Measurements from ENCODE around the gene SLC47A2. TPM values are rescaled to one million over a fixed set of nuclear protein-coding genes. Genes with fewer than 3 reads are reported as not detected.

SLC47A2 gene
- total RNA-seq, 1 donor from 2014 or later, result not detected

DNA sequence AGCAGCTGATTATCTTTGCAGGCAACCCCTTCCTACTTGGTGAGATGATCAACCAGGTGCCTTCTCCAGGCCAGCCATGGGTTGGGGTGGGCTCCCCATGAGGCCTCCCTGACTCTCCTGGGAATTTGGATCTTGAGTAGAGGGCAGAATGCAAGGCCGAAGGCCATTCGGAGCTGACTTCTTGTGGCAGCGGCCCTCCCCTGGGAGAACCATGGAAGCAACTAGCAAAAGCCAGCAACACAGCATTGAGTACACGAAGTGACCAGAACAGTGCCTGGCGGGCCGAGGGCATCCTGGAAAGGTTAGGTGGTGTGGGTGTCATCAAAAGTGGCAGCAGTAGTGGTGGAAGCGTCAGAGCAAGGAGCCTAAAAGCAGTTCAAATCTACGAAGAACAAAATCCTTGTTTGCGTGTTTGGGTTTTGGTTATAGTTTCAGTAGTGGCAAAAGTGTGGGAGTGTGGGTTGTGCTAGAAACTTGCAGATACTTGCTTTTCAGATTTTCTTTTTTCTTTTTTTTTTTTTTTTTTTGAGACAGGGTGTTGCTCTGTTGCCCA, 33.7 kb upstream of the SLC47A2 start:
- intact Hi-C loops (cut with DNase I), result loop anchor here (5.0 kb wide), 2 partner anchors 43 to 103 kb away; partner anchors contain the start of gene ALDH3A2
- no peak for DNase-seq (ENCODE audit: low spot score)

DNA sequence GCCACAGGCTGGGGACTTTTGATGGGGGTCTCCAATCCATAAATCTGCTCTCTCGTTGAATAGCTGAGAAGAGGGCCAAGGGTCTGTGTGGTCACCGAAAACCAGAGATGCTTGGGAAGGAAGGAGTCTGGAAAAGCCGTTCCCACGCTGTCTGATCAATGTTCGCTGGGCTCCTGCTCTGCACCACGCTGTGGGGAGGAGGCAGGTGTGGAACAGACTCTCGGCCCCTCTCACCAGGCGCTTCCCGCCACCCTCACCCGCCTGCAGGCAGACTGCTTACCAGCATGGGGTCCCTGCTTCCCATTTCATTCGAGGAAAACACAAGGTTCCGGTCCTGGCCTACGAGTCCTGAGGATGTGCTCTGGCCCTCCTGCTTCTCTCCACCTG, 32.4 kb upstream of the SLC47A2 start:
- intact Hi-C loops (cut with DNase I), result no loop called here
- no peak for DNase-seq (ENCODE audit: low spot score)

DNA sequence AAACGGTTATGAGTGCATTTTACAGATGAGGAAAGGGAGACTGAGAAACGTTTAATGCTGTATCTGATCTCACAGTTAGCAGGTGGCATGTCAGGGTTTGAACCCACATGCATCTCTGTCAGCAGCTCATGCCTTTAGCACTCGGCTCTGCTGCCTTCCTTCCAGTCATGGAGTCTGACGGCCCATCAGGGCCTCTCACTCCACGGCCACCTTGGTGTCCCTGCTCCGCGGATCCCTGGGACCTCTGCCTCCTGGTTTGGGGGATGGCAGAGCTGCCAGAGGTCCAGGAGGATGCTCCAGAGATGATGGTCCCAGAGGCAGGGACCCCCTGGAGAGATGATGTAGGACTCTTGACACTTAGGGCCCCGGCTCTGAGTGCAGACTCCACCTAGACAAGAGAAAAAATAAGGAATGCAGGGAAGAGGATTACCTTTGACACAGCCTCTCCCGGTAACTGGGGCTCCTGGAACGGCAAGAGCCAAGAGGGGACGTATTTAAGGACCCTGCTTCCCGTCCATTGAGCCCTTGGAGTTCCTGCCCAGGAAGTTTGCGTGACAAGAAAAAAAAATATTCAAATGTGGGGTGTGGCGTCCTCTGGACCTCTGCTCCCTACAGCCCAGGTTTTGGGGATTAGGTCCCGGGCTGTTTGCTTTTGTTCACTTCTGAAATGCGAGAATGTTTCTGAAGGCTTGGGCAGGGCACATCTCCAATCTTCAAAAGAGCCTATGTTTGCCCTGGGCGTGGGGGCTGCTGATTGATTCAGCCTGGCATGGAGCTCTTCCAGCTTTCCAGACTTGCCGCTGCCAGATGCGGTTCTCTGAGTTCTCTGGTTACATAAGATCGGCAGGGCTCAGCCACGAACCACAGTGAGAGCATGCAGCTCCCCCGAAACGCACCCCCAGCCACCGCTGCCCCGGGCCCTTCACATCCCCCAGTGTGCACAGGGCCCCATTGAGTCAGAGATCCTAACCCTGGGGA, 31.7 kb upstream of the SLC47A2 start, which contains the start of gene ALDH3A1:
Gene ALDH3A1, minus strand, starts transcription at position 470 of the 978 bp plus-strand sequence. CDS start 3,169 bp downstream, outside the sequence.
- intact Hi-C loops (cut with DNase I), result no loop called here
- DNase-seq (ENCODE audit: low spot score), result no peak

DNA sequence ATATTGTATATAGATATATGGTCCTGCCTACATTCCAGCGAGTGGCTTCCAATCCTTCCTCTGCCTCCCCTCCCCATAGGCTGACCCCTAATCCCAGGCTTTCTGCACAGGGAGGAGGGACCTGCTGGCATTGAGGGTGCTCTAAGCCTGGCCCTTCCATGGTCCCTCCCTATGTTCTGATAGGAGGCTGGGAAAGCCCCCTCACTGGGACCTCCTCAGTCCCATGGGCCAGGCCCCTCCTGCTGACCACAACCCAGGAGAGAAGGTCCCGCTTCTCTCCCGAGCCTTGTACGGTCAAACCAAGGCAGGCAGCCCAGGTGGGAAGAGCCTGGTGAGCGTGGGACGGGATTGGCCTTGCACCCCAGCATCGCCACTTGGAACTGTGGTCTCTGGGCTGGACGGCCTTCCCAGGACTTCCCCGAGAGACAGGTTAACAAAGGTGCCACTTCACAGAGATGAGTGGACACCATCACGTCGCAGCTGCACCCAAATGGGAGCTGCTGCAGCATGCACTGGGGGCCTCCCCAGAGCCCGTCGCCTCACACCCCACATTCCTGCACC, 30.9 kb upstream of the SLC47A2 start:
- DNase-seq (ENCODE audit: low spot score), result no peak
- intact Hi-C loops (cut with DNase I), result no loop called here

DNA sequence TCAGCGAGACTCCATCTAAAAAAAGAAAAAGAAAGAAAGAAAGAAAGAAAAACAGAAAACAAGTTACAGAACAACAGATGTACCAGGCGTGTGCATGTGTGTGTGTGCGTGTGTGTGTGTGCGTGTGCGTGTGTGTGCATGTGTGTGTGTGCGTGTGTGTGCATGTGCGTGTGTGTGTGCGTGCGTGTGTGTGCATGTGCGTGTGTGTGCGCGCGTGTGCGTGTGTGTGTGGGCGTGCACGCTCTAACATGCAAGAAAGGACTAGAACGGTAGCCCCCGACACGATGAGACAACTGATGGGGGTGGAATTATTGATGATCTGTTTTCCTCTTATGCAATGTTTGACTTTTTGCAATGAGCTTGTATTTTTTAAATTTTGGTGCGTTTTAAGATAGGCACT, 30.1 kb upstream of the SLC47A2 start:
- no peak for DNase-seq (ENCODE audit: low spot score)
- intact Hi-C loops (cut with DNase I), result no loop called here

DNA sequence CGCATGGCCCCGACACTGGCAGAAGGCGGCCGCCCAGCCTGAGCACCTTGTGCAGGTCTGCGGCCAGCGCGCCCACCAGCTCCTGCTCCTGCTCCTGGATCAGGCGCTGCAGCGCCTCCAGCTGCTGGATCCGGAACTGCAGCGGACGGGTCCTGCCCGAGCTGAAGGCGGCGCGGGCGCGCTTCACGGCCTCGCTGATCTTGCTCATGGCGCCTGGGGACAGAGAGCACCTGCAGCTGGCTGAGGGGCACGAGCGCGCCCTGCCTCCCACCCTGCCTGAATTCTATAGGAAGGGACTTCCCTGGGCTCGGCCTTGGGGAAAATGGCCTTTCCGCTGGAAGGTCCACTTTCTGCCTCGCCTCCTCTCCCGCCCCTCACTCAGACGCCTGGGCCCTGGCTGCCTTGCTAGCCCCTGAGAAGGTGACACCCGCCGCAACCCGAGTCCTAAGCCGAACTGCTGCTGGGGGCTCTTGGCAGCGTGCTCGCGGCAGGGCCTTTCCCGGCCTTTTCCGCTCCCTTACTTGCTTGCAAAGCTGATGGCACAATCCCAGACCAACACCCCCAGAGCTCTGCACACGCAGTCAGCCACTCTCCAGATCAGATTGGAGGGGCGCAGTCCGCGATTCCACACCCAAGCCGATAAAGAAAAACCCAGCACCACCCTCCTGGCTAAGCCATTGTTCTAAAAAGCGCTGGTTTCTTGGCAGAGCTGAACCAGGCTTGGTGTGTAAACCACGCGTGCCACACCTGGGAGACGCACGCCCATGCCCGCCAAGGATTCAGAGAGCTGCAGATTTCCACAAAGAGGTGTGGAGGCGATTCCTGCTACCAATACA, 28.8 kb upstream of the SLC47A2 start:
- intact Hi-C loops (cut with DNase I), result no loop called here
- DNase-seq (ENCODE audit: low spot score), result peak; percentile 94

DNA sequence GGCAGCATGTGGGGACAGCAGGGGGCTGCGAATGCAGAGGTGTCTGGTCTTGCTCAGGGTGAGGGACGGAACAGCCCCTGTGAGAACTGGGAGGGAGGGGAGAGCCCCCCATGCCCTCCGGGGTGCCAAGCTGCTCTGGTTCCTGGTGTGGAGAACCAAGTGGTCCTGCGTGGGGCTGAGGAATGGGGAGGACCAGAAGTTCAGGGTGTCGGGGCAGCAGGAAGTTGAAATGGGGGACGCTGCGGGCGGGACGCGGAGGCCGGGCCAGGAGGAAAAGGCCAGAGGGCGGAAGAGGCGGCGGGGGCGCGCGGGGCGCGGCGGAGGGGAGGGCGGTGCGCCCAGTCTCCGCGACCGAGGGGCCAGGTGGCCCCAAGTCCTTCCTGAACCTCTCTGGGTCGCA, 28.1 kb upstream of the SLC47A2 start:
- no peak for DNase-seq (ENCODE audit: low spot score)
- intact Hi-C loops (cut with DNase I), result no loop called here

DNA sequence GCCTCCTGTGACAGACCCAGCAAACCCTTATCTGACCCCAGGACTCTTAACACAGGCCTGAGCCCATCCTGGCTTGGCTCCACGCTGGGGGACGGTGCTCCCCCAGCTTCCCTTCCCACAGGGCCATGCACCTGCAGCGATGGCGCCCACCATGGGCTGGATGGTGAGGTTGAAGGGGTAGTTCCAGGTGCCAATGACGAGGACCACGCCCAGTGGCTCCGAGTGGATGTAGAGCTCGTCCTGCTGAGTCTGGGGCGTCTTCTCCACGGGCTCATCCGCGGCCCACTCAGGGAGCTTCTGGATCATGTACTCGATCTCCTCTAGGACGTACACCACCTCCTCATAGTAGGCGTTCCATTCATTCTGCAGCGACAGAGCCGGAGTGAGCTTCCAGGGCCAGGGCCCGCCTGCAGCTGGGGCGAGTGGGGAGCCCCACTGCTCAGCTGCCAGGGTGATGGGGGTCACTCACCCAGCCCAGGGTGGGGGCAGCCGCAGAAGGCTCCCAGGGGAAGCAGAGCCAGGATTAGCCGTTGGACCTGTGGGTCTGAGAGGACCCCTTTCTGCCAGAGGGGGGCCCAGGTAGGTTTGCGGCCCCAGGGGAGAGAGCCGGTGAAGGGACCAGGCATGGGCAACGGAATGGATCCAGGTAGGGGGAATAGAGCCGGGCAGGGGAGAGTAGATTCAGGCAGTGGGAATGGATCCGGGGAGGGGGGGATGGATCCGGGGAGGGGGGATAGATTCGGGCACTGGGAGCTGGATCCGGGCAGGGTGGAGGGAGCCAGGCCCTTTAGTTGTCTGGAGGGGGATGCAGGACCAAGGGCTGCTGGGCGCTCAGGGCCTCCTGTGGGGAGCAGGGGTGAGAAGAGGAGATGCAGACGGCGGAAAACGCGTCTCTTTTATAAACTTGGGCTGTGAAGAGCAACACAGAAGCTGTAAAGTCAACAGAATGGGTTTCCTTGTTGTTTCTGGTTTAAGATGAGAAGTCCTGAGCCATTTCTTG, 27.0 kb upstream of the SLC47A2 start:
- no peak for DNase-seq (ENCODE audit: low spot score)
- intact Hi-C loops (cut with DNase I), result no loop called here

DNA sequence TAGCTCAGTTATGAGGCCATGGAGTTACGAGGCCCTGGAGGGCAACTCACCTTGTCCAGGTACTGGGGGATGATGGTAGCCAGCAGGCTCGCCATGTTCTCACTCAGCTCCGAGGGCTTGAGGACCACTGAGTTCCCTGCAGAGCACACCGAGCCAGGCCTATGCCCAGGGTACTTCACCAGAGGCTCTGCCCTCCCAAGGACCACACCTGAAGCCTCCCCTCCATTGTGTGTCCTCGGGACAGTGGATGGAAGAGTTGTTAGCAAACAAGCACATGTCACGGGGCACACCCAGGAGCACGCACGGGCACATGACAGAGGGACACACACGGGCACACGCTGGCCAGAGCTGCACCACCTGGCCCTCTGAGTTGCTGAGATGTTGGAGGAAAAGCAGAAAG, 26.1 kb upstream of the SLC47A2 start:
- DNase-seq (ENCODE audit: low spot score), result no peak
- intact Hi-C loops (cut with DNase I), result no loop called here

DNA sequence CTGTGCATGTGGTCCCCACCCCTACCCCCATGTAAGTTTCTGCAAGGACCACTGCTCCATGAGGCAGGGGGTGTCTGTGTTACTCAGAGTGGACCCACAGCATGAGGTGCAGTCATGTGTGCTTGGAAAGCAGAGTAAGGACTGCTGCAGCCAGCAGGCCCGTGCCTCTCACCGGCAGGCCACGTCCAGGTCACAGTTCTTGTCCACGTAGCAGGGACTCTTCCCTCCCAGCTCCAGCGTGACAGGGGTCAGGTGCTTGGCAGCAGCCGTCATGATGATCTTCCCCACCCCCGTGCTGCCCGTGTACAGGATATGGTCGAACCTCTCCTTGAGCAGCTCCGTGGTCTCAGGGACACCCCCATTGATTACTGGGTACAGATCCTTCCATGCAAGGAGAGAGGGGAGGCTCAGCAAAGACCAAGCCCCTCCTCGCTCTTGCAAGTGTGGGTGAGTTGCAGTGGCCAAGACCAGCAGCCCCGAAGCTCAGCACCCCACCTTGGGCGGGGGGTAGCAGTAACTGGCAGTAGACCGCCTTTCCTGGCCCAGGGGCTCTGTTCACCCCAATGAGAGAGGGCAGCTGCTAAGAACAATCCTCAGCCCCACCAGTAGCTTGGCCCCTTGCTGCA, 25.6 kb upstream of the SLC47A2 start:
- intact Hi-C loops (cut with DNase I), result no loop called here
- DNase-seq (ENCODE audit: low spot score), result no peak

DNA sequence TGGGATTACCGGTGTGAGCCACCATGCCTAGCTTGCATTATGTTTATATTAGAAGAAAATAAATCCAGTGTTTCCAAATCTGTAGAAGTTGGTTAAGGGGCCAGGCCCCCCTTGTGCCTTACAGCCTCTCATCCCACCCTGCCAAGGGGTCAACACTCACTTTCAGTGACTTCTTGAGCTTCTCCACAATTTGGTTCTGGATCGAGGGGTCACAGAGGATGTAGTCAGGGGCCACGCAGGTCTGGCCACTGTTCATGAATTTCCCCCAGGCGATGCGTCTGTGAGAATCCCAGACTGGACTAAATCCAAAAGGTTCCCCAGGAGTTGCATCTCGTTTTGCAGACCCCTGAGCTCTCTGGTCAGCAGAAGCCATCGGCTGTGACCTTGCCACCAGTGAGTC, 24.5 kb upstream of the SLC47A2 start:
- intact Hi-C loops (cut with DNase I), result no loop called here
- no peak for DNase-seq (ENCODE audit: low spot score)

DNA sequence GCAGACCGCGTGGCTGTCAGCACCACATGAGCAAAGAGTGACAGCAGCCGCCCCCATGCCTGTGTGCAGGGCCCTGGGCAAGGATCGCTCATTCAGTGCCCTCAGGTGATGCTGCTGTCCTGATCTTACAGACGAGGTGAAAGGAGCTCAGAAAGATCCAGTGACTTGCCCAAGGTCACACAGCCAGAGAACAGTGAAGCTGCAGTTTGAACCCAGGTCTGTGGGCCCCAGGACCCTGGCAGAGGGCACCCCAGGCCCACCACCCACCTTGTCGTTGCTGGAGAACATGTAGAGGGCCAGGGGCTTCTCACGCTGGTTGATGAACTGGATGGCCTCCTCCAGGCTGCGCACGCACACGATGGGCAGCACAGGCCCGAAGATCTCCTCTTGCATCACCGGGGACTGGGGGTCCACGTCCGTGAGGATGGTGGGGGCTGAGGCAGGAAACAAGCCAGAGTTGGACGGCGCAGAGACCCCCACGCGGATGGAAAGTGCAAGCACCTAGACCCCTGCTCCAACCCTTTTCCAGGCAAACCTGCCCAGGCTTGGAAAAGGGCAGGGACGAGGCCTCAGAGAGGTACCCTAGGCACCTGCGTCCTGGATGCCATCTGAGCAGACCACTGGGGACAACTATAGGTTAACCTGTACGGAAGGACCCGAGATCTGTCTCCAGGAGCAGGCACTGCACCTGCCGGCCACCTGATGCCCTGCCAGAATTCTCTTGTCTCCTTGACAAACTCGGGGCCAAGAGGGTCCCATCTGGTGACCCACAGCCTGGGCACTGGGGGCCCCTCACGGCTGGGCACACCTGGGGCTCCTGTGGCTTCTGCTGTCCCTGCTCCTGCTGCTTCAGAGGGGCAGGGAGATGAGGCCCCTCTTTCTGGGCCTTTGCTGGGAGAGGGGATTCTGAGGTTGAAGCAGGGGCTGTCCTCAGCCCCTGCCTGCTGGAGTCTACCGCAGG, 23.1 kb upstream of the SLC47A2 start:
- DNase-seq (ENCODE audit: low spot score), result no peak

DNA sequence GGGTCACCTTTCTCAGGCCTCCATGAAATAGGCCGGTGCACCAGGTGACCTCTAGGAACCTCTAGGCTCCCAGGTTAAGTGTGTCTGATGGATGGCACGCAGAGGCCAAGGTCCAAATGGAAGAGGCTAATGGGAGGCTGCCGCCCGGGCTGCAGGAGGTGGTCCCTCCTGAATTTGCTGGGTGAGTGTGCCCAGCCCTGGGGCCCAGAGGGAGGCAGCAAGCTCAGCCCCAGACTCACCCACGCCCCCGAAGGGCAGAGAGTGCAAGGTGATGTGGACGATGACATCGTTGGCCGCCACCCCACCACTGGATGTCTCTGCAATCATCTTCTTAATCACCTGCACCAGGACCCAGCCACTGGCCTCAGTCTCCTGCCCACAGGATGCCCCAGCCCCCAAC, 22.4 kb upstream of the SLC47A2 start:
- intact Hi-C loops (cut with DNase I), result no loop called here
- DNase-seq (ENCODE audit: low spot score), result no peak

More for the DNA sequence above, 23.1 kb upstream of the SLC47A2 start:
- intact Hi-C loops (cut with DNase I), result no loop called here

DNA sequence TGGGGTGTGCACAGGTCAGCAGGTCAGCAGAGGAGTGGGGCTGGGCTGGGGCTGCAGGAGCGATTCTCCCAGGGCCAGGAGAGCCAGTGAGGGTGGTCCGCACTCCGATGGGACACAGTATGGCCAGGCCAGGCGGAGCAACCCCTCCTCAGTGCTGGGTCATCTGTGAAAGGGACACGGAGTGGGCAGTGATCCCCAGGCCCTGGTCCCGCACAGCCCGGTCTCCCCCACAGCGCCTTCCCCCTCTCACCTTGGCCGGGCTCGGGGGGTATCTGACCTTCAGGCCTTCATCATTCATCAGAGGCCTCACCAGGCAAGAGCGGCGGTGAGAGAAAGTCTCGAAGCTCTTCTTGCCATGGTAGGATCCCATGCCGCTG, 21.7 kb upstream of the SLC47A2 start:
- intact Hi-C loops (cut with DNase I), result no loop called here
- no peak for DNase-seq (ENCODE audit: low spot score)

DNA sequence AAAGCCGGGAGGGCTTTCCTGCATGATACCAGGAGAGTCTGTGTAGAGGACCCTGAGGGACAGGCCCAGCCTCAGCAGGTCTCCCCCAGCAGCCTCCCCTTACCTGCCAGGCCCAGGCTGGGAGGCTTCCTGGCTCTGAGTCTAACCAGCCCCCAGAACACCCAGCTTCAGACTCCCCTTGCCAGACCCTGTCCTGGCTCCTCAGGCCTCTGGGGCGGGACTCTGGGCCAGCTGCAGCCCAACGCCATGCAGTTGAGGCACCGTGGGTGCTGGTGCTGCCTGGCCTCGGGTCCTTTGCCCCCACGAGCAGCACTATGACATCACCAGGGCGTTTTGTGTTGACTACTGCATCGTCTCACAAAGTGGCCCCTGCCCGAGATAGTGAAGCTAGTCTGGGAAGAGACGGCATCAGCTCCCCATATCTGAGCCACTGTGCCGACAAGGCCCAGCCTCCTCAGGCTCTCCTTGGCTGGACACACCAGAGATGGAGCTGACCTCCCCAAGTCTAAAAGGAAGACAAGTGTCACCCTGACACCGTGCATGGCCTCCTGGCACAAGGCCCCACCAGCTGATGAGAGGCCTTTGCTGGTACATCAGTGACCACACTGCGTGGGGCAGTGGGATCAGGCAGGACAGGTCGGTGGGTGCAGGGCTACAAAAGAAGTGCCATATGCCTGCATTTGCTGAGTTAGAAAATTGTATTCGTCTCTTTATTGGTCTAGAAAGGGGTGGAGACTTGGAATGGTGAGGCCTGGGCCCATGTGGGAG, 21.1 kb upstream of the SLC47A2 start:
- no peak for DNase-seq (ENCODE audit: low spot score)
- intact Hi-C loops (cut with DNase I), result no loop called here

DNA sequence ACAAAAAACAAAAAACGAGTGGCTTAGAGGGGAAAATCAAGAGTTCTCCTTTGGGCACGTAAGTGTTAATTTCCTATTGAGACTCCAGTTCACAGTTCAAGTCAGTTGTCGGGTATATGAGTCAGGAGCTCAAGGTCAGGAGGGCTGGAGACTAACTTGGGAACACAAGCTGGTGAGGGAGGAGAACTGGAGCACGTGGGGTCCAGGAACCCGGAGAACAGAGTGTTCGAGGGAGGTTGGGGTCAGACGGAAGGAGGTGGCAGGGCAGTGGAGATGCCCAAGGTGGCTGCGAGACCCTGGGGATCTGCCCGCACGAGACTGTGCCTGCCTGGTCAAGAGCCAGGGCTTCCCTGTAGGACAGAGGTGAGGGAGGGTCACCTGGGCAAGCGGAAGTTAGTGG, 19.7 kb upstream of the SLC47A2 start:
- intact Hi-C loops (cut with DNase I), result no loop called here
- no peak for DNase-seq (ENCODE audit: low spot score)
